HG02870 (cell line): ENCODE results near the gene IDUA.
"Not testable (repeated sequence)": the region's sequence is repeated elsewhere in the genome, so short reads cannot be mapped to it uniquely, and the experiment has no call there.

Source experiments
- ATAC-seq: cut with Tn5 transposase; IDR thresholded peaks from one replicate; pipeline ENCODE4 v1.9.1; 2021; ENCODE audit warnings: mild to moderate bottlenecking, moderate library complexity; ENCODE audit not compliant: unreplicated experiment

Gene IDUA

GRCh38 chr4:986879-987623 lies at the start of gene IDUA:
TSS of gene IDUA (plus strand) at chr4:987044. CDS start at chr4:987085, 41 bp downstream.
- peak; percentile 69 for ATAC-seq

- not testable (repeated sequence) for ATAC-seq
Measured at GRCh38 chr4:939508-939907, 47.3 kb upstream of the IDUA start.

- ATAC-seq: no peak
Measured at GRCh38 chr4:945274-946102, 41.4 kb upstream of the IDUA start.

- no peak for ATAC-seq
Measured at GRCh38 chr4:946103-946450, 40.8 kb upstream of the IDUA start.

- no peak for ATAC-seq
Measured at GRCh38 chr4:946517-947471, 40.0 kb upstream of the IDUA start.

- no peak for ATAC-seq
Measured at GRCh38 chr4:947491-947971, 39.3 kb upstream of the IDUA start.

- no peak for ATAC-seq
Measured at GRCh38 chr4:948101-948935, 38.5 kb upstream of the IDUA start.

GRCh38 chr4:948936-949300 lies 37.9 kb upstream of the IDUA start:
- ATAC-seq: no peak

- ATAC-seq: no peak
Measured at GRCh38 chr4:949656-950055, 37.2 kb upstream of the IDUA start.

- no peak for ATAC-seq
Measured at GRCh38 chr4:950136-951020, 36.5 kb upstream of the IDUA start.

- ATAC-seq: no peak
Measured at GRCh38 chr4:951186-951585, 35.7 kb upstream of the IDUA start.

- ATAC-seq: no peak
Measured at GRCh38 chr4:951594-952468, 35.0 kb upstream of the IDUA start.

GRCh38 chr4:952881-953573 lies 33.8 kb upstream of the IDUA start:
- no peak for ATAC-seq

GRCh38 chr4:953574-953915 lies 33.3 kb upstream of the IDUA start:
- no peak for ATAC-seq

- ATAC-seq: no peak
Measured at GRCh38 chr4:954211-955020, 32.4 kb upstream of the IDUA start.

GRCh38 chr4:955161-955921 lies 31.5 kb upstream of the IDUA start:
- no peak for ATAC-seq
